VCaP (cell line): ENCODE measurements around the gene P2RY2.

Experiments used
- H3K27ac ChIP-seq: fragments of 450-650 bp; 2 replicates; pipeline ENCODE4 v1.5.1; 2017
- CTCF ChIP-seq: fragments of 450-650 bp; conservative IDR thresholded peaks from 2 replicates; pipeline ENCODE4 v1.5.1; 2017; ENCODE audit warnings: mild to moderate bottlenecking, moderate library complexity

P2RY2 gene

GRCh38 chr11:73252577-73253191 is 34.6 kb downstream of the P2RY2 start:
- peak; percentile 63 for TF ChIP-seq CTCF
- H3K27ac ChIP-seq = no peak overlapping the region

GRCh38 chr11:73257342-73258103 is 39.4 kb downstream of the P2RY2 start:
- no peak overlapping the region for H3K27ac ChIP-seq

GRCh38 chr11:73258104-73259035 is 40.3 kb downstream of the P2RY2 start:
- TF ChIP-seq CTCF = no peak
- no peak overlapping the region for H3K27ac ChIP-seq

More at GRCh38 chr11:73257342-73258103, 39.4 kb downstream of the P2RY2 start:
- no peak for TF ChIP-seq CTCF

GRCh38 chr11:73259406-73260126 is 41.5 kb downstream of the P2RY2 start:
- TF ChIP-seq CTCF = no peak
- no peak overlapping the region for H3K27ac ChIP-seq

DNA sequence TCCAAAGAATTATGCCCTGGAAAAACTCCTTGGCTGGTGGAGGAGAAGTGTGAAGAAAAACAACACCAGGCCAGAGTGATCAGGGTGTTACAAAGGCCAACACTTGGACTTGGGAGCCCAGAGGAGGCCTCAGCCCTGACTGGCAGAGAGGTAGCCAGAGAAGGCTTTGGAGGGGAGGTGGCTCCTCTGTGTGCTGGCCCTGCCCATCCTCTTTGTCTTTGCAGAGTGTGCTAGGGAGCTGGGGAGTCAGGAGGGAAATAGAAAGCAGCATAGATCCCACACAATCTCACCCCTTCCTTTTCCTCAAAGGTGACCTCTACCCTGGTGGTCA is 42.0 kb downstream of the P2RY2 start:
- H3K27ac ChIP-seq = no peak overlapping the region
- TF ChIP-seq CTCF = no peak

- TF ChIP-seq CTCF = no peak
- H3K27ac ChIP-seq = no peak overlapping the region
Observed at GRCh38 chr11:73262851-73263495, 44.9 kb downstream of the P2RY2 start.
